ENCODE measurements around the gene ZNF423.

The ZNF423 gene

DNA sequence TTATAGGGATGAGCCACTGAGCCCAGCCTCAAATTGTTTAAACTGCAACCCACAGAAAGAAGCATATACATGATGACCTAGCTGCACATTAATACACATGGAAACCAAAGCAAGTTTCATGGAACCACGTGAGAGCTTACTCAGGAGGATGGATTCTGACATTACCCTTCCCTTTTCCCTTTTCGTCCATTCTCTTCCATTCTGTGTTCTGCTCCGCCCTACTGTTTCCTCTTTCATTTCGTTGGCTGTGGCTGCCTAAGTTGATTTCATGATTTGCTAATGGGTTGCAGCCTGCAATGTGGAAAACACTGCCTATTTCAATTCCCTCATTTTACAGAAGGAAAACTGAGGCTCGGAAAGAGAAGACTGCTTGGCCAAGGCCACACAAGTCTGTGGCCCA, 305.8 kb downstream of the ZNF423 start:
- ChIA-PET POLR2A (no interaction called here), CTCF (no interaction called here)
- no peak for DNase-seq (ENCODE audit: low read depth, low spot score)
- TF ChIP-seq, protein P1, sequence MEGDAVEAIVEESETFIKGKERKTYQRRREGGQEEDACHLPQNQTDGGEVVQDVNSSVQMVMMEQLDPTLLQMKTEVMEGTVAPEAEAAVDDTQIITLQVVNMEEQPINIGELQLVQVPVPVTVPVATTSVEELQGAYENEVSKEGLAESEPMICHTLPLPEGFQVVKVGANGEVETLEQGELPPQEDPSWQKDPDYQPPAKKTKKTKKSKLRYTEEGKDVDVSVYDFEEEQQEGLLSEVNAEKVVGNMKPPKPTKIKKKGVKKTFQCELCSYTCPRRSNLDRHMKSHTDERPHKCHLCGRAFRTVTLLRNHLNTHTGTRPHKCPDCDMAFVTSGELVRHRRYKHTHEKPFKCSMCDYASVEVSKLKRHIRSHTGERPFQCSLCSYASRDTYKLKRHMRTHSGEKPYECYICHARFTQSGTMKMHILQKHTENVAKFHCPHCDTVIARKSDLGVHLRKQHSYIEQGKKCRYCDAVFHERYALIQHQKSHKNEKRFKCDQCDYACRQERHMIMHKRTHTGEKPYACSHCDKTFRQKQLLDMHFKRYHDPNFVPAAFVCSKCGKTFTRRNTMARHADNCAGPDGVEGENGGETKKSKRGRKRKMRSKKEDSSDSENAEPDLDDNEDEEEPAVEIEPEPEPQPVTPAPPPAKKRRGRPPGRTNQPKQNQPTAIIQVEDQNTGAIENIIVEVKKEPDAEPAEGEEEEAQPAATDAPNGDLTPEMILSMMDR (IDR thresholded peaks at IDR 0.05; ENCODE audit: insufficient read depth, low read length, missing control alignments), result no peak
- H3K4me3 ChIP-seq (ENCODE audit: low read depth, low read length), result no peak overlapping the region

DNA sequence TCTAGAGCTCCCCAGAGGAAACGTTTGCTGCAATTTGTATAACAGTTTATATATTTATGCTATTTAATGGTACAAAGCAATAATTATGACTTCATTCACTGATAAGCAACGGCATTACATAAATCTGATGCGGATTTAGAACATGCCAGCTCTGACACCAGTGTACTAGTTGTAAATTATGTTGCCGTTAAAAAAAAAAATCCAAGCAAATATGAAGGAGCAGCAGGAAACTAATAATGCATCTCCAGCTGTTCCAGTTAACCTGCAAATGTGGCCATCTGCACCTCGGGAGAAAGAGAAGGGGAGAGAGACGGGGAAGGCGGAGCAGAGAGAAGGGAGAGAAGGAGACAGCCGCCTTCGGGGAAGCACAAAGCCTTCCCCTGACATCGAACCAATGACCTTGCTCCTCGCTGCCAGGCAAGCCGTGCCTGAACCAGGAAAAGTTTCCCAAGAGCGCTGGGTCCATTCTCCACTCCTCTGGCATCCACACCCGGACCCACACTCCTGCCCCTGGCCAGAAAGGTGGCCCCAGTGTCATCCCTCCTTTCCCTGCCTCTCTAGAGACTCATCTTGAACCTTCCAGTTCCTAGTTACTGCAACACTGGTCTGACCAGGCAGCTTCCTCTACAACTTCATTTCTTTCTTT, 307.5 kb downstream of the ZNF423 start:
- POLR2A ChIA-PET, result no interaction called here
- CTCF ChIA-PET, result no interaction called here
- no peak overlapping the region for H3K4me3 ChIP-seq (ENCODE audit: low read depth, low read length)
- TF ChIP-seq, protein P1 (IDR thresholded peaks at IDR 0.05; ENCODE audit: insufficient read depth, low read length, missing control alignments), result no peak
- DNase-seq (ENCODE audit: low read depth, low spot score), result no peak

DNA sequence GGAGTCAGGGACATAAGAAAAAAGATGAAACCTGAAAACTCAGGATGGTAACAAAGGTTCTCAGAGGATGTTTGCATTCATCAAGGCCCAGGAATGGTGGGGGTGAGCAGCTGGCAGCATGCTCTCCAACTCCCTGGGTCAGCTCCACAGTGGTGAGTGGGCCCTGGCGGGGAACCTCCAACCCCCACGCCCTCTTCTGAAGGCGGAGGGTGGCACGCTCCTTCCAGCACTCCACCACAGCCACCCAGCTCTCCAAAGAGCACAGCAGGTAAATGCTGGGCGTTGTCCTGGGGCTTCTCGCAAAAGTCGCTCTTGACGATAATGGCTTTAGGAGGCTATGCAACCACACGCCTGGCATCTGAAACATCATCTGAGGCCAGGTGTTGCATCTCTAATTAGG, 308.5 kb downstream of the ZNF423 start:
- no peak for DNase-seq (ENCODE audit: low read depth, low spot score)
- ChIA-PET CTCF (no interaction called here), POLR2A (no interaction called here)
- H3K4me3 ChIP-seq (ENCODE audit: low read depth, low read length), result no peak overlapping the region
- TF ChIP-seq, protein P1 (IDR thresholded peaks at IDR 0.05; ENCODE audit: insufficient read depth, low read length, missing control alignments), result no peak

DNA sequence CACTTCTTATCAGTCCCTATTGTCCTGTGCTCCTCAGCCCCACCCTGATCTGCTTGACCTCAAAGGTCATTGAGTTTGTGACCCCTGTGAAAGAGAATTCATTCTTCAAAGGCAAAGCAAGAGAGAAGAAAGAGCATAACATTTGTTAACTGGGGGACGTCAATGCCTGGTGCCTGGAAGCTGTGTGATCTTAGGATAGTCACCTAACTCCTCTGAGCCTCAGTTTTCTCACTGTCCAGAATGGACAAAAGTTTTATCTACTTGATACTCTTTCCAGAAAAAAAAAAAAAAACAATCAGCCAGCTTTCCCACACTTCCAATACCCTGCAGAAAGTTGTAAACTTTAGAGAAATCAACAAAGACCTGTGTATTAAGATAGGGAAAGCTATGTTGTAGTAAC, 309.2 kb downstream of the ZNF423 start:
- CTCF ChIA-PET, result interaction anchor here (0.7 kb wide), 1 partner anchor 10 kb away, joined by 4 read pairs; no protein-coding TSS in a partner anchor
- POLR2A ChIA-PET, result no interaction called here
- TF ChIP-seq, protein P1 (IDR thresholded peaks at IDR 0.05; ENCODE audit: insufficient read depth, low read length, missing control alignments), result no peak
- no peak overlapping the region for H3K4me3 ChIP-seq (ENCODE audit: low read depth, low read length)
- DNase-seq (ENCODE audit: low read depth, low spot score), result no peak

DNA sequence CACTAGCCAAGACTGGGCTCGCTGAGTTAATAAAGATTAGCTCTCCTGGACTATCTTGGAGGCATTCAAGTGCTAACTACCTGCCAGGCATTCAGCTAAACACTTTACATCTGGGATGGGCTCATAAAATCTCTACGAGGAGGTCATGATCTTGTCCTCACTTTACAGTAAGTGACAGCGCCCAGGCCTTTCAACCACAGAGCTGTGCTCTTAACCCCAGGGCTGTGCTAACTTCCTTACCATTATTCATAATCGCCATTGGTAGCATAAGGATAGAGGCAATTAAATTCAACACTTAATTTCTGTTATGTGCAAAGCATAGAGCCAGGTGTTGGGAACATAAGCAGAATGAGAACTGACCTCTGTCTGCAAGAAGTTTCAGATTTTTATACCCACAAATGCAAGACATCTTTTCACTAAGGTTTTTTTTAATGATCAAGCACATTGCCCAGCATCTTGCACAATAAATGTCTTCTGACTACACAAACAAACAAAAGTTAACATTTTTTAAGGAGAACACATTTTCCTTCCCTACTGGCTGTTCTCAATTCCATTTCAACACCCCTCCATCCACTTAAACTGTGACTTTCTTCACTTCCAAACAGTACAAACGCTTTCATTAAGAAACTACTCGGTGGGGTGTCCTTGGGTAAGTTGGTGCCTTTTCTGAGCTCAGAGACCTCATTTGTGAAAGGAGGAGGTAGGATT, 310.0 kb downstream of the ZNF423 start:
- ChIA-PET CTCF (interaction anchor here (0.7 to 0.9 kb wide), 2 partner anchors 11 kb away, joined by 3 to 4 read pairs; no protein-coding TSS in a partner anchor), POLR2A (no interaction called here)
- no peak for DNase-seq (ENCODE audit: low read depth, low spot score)
- TF ChIP-seq, protein P1 (IDR thresholded peaks at IDR 0.05; ENCODE audit: insufficient read depth, low read length, missing control alignments), result no peak
- no peak overlapping the region for H3K4me3 ChIP-seq (ENCODE audit: low read depth, low read length)

DNA sequence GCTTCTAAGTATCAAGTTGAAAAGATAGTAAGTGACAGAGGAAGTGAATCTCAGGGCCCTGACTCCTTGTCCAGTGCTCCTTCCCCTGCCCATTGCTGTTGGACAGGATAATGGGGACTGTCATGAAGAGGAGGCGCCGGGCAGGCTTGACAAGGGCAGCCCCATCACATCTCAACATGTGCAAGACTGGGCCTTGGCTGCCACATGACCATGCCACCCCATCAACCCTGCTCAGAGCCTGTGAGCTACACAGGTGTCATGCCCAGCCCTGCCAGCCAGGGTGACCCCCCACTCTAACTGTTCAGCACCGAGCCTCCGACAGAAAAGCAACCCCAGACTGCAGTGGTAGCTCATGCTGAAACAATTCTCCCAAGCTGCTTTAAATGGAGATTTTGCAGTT, 310.7 kb downstream of the ZNF423 start:
- DNase-seq (ENCODE audit: low read depth, low spot score), result no peak
- ChIA-PET CTCF (interaction anchor here (0.9 kb wide), 1 partner anchor 11 kb away, joined by 3 read pairs; no protein-coding TSS in a partner anchor), POLR2A (no interaction called here)
- no peak overlapping the region for H3K4me3 ChIP-seq (ENCODE audit: low read depth, low read length)
- TF ChIP-seq, protein P1 (IDR thresholded peaks at IDR 0.05; ENCODE audit: insufficient read depth, low read length, missing control alignments), result no peak

All from AG04449 (cell line).